GM18858 (cell line): Measurements from ENCODE around the gene ACTG2.
"Not testable (repeated sequence)": the region's sequence is repeated elsewhere in the genome, so short reads cannot be mapped to it uniquely, and the experiment has no call there.

Source experiments
- ATAC-seq: cut with Tn5 transposase; IDR thresholded peaks from one replicate; pipeline ENCODE4 v1.9.1; 2021; ENCODE audit not compliant: unreplicated experiment

Gene ACTG2

DNA sequence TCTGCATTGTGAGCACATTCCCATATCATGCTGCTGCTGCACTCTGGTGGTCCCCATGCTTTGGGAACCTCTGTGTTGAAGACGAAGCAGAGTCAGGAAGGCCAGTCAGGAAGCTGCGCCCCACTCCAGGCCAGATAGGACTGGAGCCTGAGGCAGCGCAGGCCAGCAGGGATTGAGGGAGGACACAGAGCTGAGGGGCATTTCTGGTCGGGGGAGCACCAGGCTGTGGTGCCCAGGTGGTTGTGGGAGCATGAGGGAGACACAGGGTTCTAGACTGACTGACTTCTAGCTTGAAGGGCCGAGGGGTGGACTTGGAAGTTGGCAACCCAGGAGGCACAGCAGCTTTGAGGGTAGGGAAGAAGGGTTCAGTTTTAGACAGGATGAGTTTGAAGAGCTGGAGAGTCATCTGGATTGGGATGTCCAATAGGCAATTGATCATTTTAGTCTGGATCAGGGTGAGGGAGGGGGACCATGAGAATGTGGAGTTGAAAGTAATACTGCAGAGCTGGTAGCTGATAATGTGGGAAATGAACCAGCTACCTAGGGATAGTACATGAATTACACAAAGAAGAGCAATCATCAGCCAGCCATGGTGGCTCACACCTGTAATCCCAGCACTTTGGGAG is 1.4 kb upstream of the ACTG2 start:
- no peak for ATAC-seq

DNA sequence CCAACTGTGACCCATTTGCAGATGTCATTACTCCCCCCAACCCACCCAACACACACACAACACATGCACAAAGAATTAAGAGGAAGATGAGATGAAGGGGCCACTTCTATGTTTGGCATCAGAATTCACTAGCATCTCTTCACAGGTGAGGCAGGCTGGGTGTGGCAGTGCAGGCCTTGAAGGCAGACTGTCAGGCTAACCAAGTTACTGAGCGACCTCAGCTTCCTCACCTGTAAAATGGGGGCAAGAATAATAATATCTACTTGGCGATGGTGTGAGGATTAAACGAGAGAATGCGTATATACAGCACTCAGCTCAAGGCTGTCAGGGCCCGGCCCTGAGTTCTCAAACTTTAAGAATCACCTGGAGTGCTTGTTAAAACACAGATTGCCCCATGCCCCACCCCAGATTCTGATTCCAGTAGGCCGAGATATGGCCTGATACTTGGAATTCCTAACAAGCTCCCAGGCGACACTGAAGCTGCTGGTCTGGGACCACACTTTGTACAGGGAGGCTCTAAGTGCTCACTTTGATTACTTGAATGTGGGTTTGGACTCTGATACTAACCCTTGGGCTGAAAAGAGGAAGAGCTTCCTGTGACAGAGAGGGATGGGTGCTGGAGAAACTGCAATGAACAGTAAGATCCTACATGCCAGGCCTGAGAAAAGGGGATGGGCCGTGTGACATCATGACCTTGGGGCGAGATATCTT is 1.1 kb downstream of the ACTG2 start:
- no peak for ATAC-seq

DNA sequence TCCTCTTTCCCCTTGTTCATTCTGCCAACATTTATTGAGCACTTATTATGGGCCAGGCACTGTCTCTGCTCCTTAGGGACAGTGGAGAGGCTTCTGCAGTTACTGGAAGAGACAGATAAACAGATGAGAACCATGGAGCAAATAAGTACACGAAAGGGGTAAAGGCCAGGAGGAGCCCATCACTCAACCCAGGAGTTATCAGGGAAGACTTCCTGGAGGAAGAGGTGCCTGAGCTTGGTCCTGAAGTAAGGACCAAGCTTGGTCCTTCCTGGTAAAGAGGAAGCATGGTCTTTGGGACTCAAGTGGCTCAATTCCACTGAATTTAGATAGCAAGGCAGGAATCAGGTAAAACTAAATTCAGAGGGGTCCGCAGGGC is 1.7 kb downstream of the ACTG2 start:
- no peak for ATAC-seq

DNA sequence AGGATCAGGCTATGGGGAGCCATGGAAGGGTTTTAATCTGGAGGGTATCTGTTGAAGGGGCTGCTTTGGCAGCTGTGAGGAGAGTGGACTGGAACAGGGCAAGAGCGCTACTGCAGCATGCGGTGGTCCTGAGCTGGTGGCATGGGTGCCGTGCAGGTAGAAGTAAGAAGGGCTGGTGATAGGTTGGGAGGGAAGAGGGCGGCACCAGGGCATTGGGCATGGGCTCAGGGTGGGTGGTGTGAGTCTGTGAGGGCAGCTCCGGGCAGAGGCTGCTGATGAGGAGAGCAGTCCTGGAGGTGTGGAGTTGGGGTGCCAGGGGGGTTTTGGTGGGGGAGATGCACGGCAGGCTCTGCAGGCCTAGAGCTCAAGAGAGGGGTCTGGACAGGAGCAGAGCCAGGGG is 2.1 kb downstream of the ACTG2 start:
- ATAC-seq, result no peak

DNA sequence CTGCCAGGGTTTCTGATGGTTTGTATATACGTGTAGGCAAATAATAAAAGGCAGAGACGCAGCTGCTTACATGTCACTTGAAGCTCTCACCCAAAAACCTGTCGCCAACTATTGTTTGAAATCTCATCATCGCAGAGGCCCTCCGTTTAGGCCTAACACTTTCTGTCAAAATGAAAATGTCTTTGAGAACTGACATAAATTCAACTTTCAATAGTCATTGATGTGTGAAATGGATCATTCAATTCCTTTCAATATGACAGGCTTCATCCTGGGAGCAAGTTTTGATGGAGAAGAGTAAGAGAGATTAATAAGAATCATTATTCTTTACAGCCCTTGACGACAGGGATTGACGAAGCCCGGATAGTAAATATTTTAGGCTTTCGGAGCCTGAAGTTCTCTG is 2.7 kb downstream of the ACTG2 start:
- ATAC-seq, result no peak

DNA sequence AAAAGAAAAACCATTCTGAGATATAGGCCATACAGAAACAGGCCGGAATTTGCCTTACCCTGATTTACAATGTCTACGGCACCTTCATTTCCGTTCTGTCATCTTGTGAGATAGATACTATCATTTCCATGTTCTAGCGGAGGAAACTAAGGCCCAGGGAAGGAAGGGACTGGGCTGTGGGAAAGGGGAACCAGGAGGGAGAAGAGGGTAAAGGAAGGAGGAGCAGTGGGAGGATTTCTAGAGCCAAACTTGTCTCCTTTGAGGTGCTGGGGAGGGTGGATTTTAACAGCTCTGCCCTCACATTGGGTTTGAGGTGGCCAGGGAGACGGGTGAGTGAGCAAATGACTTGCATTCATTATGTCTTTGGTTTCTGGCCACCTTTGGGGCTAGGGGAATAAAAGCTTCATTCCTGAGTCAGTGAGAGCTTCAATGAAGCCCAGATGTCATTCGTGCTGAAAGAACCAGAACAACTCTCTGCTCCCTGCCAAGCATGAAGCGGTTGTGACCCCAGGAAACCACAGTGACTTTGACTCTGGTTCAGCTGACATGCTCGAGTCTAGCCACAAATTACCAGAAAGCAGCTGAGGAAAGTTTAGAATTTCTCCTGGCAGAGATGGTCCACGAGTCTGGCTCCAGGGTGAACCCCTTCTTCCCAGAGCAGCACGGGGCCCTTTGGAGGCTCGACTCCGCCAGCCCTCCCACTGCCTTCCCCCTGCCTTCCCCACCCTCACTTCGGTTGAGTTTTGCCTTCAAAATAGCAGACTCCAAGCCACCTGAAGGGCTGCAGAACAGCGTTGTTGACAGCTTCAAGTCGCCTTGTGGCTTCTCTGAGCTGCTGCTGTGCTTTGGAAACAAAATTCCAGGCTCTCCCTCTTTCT is 3.8 kb downstream of the ACTG2 start:
- ATAC-seq, result no peak

DNA sequence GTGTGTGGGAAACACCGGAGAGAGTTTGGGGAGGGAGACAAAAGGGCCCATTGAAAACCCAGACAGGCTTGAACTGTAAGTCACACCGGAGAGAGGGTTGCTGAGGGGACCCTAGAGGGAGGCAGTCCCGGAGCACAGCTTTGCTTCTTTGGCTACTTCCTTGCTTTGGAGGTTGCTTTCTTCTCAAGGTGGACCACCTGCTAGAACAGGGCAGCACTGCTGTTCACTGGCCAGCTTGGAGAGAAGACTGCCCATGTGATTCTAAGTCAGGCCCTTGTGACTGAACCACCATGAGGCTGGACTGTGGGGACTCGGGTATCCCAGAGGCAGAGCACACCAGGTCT is 4.4 kb downstream of the ACTG2 start:
- ATAC-seq, result no peak

DNA sequence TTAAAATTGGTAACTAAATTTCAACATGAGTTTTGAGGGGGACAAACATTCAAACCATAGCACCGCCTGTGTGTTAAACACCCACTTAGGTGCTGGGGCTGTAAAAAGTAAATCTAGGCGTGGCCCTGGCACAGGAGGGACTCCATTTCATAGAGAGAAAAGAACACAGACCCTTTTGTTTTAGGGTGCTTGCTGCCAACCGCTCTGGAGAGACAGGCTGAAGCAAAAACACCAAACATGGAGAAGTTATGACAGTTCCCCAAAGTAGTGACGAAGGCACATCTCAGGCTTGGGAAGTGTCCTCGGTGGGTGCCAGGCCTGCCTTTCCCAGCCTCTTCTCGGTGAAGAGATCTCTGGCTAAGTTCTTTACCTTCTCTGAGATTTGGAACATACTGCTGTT is 5.1 kb downstream of the ACTG2 start:
- ATAC-seq, result no peak

DNA sequence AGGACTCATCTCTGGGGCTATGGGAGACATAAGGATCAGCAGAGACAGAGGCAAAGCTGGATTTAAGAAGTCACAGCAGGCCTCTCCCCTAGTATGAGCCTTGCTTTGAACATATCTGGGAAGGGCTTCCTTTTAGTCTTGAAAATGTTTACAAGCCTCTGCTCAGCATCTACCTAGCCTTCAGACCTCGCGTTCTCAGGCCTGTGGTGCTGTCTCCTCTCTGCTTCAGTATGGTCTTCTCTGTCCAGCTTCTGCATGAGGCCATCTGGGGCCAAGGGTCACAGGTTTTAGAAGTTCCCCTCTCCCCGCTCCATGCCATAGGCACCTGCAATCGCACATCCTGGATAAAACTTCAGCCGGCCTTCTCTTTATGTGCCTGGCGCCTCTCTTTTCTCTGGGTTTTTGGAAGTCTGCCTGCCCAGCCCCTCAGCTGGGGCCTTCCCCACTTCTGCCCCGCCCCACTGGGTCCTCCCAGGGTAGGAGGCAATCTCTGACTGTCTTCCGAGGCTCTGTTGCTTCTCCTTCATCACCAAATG is 7.1 kb downstream of the ACTG2 start:
- ATAC-seq, result no peak

DNA sequence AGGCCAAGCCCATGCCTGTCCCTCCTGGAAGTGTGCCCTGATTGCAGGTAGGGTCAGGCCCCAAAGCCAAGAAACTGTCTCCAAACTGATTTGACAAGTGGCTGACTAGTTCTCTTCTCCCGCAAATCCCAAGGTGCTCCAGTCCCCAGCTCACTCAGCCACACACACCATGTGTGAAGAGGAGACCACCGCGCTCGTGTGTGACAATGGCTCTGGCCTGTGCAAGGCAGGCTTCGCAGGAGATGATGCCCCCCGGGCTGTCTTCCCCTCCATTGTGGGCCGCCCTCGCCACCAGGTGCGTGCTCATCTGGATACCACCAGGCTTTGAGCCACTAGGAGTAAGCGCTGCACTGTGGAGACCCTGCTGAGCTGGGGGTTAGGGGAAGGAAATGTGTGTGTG is 8.3 kb downstream of the ACTG2 start:
- ATAC-seq, result no peak

DNA sequence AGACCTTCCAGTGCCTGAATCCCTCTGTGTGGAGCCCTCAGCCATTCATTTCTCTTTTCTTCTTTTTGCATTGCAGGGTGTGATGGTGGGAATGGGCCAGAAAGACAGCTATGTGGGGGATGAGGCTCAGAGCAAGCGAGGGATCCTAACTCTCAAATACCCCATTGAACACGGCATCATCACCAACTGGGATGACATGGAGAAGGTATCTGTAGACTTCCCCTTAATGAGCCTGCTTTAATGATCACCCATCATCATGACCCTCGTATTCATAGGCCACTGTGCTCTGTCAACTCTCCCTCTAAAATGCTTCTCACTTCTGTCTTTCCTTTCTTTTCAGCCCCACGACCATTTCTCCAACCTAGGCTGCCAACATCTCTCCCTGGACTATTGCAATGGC is 9.5 kb downstream of the ACTG2 start:
- no peak for ATAC-seq

DNA sequence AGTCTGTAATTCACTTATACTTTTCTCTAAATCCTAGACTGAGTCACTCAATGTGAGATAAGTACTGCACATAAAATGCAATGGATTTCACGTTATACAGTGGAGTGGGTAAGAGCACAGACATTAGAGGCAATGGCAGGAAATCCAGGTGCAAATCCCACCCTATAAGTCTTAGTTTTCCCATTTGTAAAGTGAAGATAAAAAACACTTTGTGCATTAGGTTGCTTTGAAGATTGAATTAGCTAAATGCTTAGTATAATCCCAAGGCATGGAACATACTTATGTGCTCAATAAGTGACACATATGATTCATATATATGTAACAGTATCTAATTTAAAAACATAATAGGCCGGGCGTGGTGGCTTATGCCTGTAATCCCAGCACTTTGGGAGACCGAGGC is 10.5 kb downstream of the ACTG2 start:
- ATAC-seq, result no peak

DNA sequence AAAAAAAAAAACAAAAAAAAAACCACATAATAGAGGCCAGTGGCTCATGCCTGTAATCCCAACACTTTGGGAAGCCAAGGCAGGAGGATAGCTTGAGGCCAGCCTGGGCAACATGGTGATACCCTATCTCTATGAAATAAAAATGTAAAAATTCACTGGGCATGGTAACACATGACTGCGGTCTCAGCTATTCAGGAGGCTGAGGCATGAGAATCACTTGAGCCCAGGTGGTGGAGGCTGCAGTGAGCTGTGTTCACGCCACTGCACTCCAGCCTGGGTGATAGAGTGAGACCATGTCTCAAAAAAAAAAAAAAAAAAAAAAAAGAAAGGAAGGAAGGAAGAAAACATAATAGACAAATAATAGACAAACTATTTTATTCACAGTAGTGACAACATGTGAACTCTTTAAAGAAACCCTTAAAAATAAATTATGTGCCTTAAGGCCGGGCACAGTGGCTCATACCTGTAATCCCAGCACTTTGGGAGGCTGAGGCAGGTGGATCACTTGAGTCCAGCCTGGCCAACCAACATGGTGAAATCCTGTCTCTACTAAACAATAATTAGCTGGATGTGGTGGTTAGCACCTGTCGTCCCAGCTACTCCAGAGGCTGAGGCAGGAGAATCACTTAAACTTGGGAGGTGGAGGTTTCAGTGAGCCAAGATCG is 11.3 kb downstream of the ACTG2 start:
- ATAC-seq, result not testable (repeated sequence)

DNA sequence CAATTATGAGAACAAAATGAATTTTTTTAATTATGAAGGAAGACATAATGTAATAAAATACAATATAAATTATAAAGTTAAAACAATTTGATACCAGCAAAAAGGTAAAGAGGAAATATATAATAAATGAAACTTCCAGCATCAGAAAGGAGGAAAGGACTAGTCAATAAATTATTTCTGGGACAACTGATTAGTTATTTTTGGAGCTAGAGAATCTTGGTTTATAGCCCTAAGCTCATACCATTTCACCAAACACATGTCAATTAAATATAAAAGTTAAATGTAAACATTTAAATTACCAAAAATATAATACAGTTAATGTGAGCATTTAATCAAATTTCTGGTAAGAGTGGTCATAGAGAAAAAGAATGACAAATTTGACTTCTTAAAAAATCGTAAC is 12.1 kb downstream of the ACTG2 start:
- ATAC-seq, result no peak

DNA sequence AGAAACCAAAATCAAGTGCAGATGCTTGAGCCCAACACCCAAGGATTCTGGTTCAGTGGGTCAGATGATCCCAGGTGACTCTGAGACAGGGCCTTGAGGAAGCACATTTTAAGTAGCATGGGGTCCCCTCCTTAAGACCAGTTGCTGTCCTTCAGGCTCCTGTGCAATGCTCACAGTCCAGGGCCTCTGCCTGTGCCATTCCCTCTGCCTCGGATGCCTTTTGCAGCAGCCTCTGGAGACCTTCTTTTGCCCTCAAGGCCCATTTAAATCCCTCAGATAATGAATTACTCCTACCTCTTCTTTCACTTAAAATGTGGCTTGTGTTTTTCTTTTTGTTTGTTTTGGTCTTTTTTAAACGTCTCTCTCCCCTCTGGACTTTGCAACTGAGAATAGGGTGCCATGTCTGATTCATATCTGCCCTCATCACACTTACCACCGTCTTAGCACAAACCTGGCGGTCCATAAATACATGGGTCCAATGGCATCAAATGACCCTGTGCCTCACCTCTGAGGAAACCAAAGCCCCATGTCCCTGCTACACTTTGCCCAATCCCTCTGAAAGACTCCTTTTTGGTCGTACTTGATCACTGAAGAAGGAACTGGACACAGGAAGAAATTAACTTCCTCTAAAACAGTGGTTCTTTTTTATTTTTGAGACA is 14.2 kb downstream of the ACTG2 start:
- ATAC-seq, result no peak

DNA sequence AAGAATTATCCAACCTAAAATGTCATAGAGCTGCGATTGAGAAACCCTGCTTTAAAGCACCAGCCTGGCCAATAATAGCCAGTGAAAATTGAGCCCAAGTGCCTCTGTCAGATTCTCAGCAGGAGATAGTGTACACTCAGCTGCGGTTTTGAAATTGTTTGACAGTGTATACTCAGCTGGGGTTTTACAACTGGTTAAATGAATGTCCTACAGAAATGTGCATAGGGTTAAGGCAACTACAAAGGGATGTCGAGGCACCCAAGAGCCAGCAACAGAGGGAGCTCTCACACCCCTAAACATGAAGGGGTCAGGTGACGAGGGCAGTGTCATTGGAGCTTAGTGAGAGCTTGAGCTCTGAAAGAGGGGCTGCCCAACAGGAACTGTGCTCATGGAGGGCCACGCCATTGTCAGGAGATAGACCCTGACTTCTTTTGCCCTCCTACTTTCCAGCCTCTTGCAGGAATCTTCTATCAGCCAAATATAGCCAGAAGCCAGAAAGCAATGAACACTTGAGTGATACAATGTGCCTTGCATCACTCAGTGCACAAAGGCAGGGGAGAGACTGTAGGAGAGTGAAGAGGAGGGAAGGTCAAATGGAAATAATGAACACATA is 15.1 kb downstream of the ACTG2 start:
- no peak for ATAC-seq

DNA sequence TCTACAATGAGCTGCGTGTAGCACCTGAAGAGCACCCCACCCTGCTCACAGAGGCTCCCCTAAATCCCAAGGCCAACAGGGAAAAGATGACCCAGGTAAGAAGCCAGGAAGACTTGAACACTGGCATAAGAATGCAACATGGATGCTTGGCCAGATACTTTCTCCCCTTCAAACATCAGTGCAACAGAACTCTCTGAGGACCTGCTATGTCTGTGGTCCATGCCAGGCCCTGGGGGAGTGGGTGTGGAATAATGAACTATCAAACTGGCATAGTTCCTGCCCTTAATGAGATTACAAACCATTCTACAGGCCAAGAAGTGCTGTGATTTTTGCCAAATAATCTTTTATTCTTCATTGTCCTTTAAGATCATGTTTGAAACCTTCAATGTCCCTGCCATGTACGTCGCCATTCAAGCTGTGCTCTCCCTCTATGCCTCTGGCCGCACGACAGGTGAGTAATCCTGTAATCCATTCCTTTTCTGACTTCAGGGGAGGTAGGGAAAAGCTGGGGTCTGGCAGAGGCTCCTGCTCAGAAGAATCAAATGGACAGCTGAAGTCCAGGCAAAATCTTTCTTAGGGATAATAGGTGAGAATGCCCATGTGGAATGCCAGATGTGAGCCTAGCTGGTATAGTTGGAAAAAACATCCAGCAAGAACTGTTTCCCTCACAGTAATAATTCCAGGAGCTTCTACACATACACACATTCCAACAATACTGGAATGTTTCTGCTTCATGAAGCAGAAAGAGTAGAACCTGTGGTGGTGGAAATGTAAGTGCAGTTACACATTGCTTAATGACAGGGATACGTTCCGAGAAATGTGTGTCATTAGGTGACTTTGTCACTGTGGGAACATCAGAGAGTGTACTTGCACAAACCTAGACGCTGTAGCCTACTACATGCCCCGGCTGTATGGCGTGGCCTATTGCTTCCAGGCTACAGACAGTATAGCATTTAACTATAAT is 16.2 kb downstream of the ACTG2 start:
- no peak for ATAC-seq

DNA sequence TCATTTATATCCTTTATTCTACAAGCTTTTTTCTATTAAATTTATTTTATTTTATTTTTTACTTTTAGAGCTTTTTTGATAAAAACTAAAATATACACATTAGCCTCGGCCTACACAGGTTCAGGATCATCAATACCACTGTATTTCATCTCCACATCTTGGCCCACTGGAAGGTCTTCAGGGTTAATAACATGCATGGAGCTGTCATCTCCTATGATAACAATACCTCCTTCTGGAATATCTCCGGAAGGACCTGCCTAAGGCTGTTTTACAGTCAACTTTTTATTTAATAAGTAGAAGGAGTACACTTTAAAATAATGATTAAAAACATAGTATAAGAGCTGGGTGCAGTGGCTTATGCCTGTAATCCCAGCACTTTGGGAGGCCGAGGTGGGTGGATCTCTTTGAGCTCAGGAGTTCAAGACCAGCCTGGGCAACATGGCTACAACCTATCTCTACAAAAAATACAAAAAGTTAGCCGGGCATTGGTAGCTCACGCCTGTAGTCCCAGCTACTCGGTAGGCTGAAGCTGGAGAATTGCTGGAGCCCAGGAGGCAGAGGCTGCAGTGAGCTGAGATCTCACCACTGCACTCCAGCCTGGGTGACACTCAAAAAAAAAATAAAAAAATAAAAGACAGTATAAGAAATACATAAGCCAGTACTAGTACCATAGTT is 18.2 kb downstream of the ACTG2 start:
- ATAC-seq, result no peak
